Thoracic aorta (tissue), 2 donors: ENCODE results near the gene OXCT1. TPM values are rescaled to one million over a fixed set of nuclear protein-coding genes. Genes with fewer than 3 reads are reported as not detected.

ENCODE experiments used
- ATAC-seq: fragments of 150-250 bp; one replicate; pipeline ENCODE4 v1.8.0; 2017; ENCODE audit warnings: low read depth; ENCODE audit not compliant: insufficient number of reproducible peaks, low FRiP score
- DNase-seq: peaks from one replicate; pipeline ENCODE4 v3.0.0-alpha.2; 2020; ENCODE audit warnings: low spot score
- H3K27ac ChIP-seq, 2 donors: fragments of 200-600 bp; sonication (generic); 1 replicate in 1 of 2; 2 replicates in 1 of 2; pipeline ENCODE4 v1.5.1; 2016; ENCODE audit warnings: mild to moderate bottlenecking in 2 of 2, moderate library complexity in 2 of 2
- H3K27me3 ChIP-seq: fragments of 200-600 bp; sonication (generic); replicated peaks from 2 replicates; pipeline ENCODE4 v1.6.0; 2016; ENCODE audit warnings: mild to moderate bottlenecking; ENCODE audit not compliant: insufficient read depth
- H3K36me3 ChIP-seq: fragments of 200-600 bp; sonication (generic); one replicate; pipeline ENCODE4 v1.5.1; 2016
- H3K4me1 ChIP-seq, 2 donors: fragments of 200-600 bp; sonication (generic); 1 replicate in 1 of 2; 2 replicates in 1 of 2; pipeline versions ENCODE4 v1.5.1 to v1.6.0; 2016; ENCODE audit warnings: low read depth in 2 of 2, mild to moderate bottlenecking in 1 of 2; ENCODE audit not compliant: control insufficient read depth in 1 of 2
- H3K4me3 ChIP-seq: fragments of 200-600 bp; sonication (generic); 2 replicates; pipeline ENCODE4 v1.5.1; 2016; ENCODE audit warnings: mild to moderate bottlenecking
- H3K9me3 ChIP-seq: fragments of 200-600 bp; sonication (generic); 2 replicates; pipeline ENCODE4 v1.5.1; 2016
- total RNA-seq, 2 donors: library from RNA; depleted of rRNA; stranded (reverse); fragments of >200 nt; gene quantifications; one replicate each; pipeline versions ENCODE4 v1.1.0 to v1.2.3, GENCODE V29; 2016
- TF ChIP-seq, protein P1 (sequence below): fragments of 200-600 bp; sonication (generic); IDR thresholded peaks from one replicate; pipeline ENCODE4 v1.5.1; 2019; ENCODE audit warnings: antibody characterized with exemption

Gene OXCT1
- total RNA-seq, 2 donors from 2014 or later = 19.6 to 30.6 TPM

DNA sequence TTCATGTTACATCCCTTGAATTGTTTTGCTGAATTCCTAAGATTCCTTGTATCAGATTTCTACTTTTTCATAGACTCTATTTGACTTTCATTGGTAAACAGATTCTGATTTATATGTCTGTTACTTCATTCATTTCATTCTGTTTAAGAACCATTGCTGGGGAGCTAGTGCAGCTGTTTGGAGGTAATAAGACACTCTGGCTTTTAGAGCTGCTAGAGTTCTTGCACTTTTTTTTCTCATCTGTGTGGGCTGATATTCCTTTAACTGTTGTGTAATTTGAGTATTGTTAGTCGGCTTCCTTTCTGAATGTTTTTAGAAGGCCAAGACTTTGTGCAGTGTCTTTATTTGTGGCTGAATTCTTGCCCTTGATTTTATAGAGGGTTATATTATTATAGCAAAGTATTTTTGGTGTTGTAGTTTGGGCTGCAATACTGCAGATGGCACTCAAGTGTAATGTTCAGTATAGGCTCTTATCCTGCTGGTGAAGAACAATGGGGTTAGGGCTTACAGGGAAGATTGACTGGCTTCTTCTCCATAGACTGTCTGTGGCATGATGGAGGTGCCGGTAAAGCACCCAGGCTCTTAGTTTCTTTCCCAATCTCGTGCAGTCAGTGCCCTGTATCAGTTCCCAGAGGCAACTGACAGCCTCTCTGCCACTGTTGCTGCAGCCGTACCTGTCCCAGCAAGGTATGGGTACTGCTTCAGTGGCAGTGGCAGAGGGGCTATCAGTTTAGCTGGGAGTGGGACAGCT lies 162.2 kb downstream of the OXCT1 start:
- no peaks in the 10 kb centered on the region for H3K36me3 ChIP-seq
- peaks cover 16% of the 10 kb centered on the region for H3K9me3 ChIP-seq
- no peaks in the 10 kb centered on the region for H3K4me1 ChIP-seq
- no peak for ATAC-seq
- H3K27me3 ChIP-seq = no peaks in the 10 kb centered on the region
- DNase-seq = no peak
- H3K4me3 ChIP-seq = no peak overlapping the region
- no peak overlapping the region for H3K27ac ChIP-seq
- TF ChIP-seq, protein P1, sequence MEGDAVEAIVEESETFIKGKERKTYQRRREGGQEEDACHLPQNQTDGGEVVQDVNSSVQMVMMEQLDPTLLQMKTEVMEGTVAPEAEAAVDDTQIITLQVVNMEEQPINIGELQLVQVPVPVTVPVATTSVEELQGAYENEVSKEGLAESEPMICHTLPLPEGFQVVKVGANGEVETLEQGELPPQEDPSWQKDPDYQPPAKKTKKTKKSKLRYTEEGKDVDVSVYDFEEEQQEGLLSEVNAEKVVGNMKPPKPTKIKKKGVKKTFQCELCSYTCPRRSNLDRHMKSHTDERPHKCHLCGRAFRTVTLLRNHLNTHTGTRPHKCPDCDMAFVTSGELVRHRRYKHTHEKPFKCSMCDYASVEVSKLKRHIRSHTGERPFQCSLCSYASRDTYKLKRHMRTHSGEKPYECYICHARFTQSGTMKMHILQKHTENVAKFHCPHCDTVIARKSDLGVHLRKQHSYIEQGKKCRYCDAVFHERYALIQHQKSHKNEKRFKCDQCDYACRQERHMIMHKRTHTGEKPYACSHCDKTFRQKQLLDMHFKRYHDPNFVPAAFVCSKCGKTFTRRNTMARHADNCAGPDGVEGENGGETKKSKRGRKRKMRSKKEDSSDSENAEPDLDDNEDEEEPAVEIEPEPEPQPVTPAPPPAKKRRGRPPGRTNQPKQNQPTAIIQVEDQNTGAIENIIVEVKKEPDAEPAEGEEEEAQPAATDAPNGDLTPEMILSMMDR = no peak

DNA sequence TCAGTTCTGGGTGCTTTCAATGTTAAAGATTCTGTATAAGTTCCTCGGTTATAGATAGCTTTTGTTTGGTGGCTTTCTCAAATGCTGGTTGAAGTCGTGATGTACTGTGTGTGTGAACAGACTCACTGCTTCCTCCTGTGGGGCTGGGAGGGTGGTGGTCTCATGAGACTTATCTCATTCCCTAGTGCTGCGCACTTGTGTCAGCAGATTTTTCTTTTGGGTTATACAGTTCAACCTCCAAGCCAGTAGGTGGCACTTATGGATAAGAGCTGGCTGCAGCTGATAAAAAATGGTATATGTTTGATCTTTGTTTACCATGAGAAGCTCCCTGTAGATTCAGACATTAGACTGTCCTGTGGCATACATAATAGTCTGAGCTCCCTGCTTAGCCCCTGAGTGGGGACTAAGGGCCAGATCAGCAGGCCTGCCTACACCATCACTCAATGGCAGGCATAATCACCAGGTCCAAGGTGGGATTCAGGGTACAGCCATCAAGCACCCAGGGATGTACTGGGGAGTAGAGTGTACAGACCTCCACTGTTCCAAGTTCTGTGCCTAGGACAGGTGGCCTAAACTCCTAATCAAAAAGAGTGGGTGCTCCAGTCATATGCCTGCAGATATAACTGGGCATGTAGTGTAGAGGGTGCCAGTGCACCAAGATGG lies 174.2 kb downstream of the OXCT1 start:
- DNase-seq (no peak), ATAC-seq (no peak)
- Histone ChIP-seq H3K27me3 (no peaks in the 10 kb centered on the region), H3K4me3 (no peak overlapping the region), H3K9me3 (no peaks in the 10 kb centered on the region), H3K4me1 (no peaks in the 10 kb centered on the region), H3K36me3 (no peaks in the 10 kb centered on the region), H3K27ac (no peak overlapping the region)
- TF ChIP-seq, protein P1 = peak; percentile 34

DNA sequence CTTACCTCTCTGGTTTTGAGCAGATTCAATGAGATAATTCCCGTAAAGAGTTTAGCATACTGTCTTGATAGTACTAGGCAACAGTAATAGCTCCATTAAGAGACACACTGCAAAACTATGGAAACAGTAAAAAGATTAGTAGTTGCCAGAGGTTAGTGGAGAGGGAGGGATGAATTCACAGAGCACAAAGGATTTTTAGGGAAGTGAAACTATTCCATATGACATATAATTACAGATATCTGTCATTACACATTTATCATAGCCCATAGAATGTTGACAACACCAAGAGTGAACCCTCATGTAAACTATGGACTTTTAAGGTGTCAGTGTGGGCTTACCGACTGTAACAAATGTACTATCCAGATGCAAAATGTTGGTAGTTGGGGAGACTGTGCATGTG lies 183.5 kb downstream of the OXCT1 start:
- H3K36me3 ChIP-seq = no peaks in the 10 kb centered on the region
- TF ChIP-seq, protein P1 = no peak
- ATAC-seq (no peak), DNase-seq (no peak)
- no peaks in the 10 kb centered on the region for H3K9me3 ChIP-seq
- no peaks in the 10 kb centered on the region for H3K4me1 ChIP-seq
- no peak overlapping the region for H3K4me3 ChIP-seq
- no peaks in the 10 kb centered on the region for H3K27me3 ChIP-seq
- H3K27ac ChIP-seq = no peak overlapping the region

DNA sequence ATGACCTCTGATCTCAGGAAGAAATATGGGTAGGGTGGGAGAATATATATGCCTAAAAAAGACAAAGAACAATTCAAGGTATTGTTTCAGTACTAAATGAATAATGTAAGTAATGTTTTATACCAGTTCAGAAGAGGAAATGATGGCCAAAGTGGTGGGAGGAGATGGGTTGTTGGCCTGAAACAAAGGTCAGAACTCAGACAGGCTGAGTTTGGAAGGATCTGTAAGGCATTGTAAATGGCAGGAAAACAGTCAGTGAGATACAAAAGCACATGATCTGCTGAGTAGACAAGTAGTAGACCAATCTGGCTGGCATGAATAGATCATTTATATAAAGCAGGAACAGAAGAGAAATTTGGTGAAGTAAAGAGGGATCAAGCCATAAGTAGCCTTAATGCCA lies 184.0 kb downstream of the OXCT1 start:
- no peak for ATAC-seq
- no peaks in the 10 kb centered on the region for H3K27me3 ChIP-seq
- H3K4me3 ChIP-seq = no peak overlapping the region
- H3K36me3 ChIP-seq = no peaks in the 10 kb centered on the region
- no peaks in the 10 kb centered on the region for H3K9me3 ChIP-seq
- H3K27ac ChIP-seq = no peak overlapping the region
- no peak for DNase-seq
- TF ChIP-seq, protein P1 = no peak
- H3K4me1 ChIP-seq = no peaks in the 10 kb centered on the region

DNA sequence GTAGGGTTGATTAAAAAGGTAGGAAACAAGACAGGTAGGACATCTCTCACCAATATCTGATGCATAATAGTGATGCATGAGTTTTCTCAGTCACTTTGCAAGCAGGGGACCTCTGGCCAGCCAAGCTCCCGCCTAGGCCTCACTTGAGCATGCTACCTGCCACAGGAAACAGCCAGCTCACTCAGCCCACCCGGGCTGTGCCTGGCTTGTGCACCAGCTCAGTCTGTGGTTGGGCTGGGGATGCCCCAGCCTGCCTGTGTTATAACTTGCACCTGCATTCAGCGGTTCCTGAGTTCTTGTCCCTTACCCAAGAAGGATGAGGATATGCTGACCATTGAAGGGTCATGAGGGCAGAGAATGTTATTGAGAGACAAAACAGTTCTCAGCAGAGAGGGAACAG lies 187.0 kb downstream of the OXCT1 start:
- Histone ChIP-seq H3K27ac (no peak overlapping the region), H3K9me3 (peaks cover 3% of the 10 kb centered on the region), H3K4me1 (no peaks in the 10 kb centered on the region), H3K27me3 (no peaks in the 10 kb centered on the region), H3K36me3 (no peaks in the 10 kb centered on the region), H3K4me3 (no peak overlapping the region)
- TF ChIP-seq, protein P1 = no peak
- DNase-seq = no peak
- ATAC-seq = no peak
